B cell (primary cell): ENCODE data around the gene IFIT2. TPM values are rescaled to one million over a fixed set of nuclear protein-coding genes. Genes with fewer than 3 reads are reported as not detected.

Source experiments
- ATAC-seq: fragments of 200-7000 bp; cut with Tn5 transposase; one replicate; pipeline ENCODE4 v1.10.0; 2021; ENCODE audit warnings: low read depth, mild to moderate bottlenecking, moderate number of reproducible peaks, moderate library complexity
- CTCF ChIA-PET: fragments of 350-600 bp; sonication (Branson Sonifier 250); formaldehyde crosslinking; loops from one replicate; lab custom pipeline; 2021; ENCODE audit warnings: antibody characterized with exemption, inconsistent platforms; lab: Charles Lee
- POLR2A ChIA-PET: fragments of 350-600 bp; sonication (Branson Sonifier 250); formaldehyde crosslinking; loops from one replicate; lab custom pipeline; 2021; ENCODE audit warnings: antibody characterized with exemption; lab: Charles Lee
- DNase-seq: peaks from one replicate; pipeline ENCODE4 v3.0.0; 2013
- H2AFZ ChIP-seq: 2 replicates; pipeline ENCODE4 v1.6.1; 2012; ENCODE audit warnings: mild to moderate bottlenecking, low read depth, low read length; ENCODE audit not compliant: insufficient read depth, poor library complexity, severe bottlenecking
- H3K27ac ChIP-seq, 2 donors: 1 replicate in 1 of 2; 2 replicates in 1 of 2; pipeline ENCODE4 v1.5.1; 2012 to 2013; ENCODE audit warnings: low read length in 2 of 2, mild to moderate bottlenecking in 2 of 2, moderate library complexity in 1 of 2
- H3K27me3 ChIP-seq, 4 experiments: fragments of 200-600 bp in 1 of 4; sonication (generic) in 1 of 4; replicated peaks in 1 of 4; 1 replicate in 2 of 4; 2 replicates in 2 of 4; pipeline versions ENCODE4 v1.6.1 to v1.7.0; 2013 to 2016; ENCODE audit warnings: low read length in 3 of 4, mild to moderate bottlenecking in 2 of 4, mixed read lengths in 1 of 4, moderate library complexity in 1 of 4; ENCODE audit not compliant: insufficient read depth in 4 of 4, control insufficient read depth in 3 of 4; ENCODE audit errors: control extremely low read depth in 1 of 4
- H3K36me3 ChIP-seq, 2 experiments: replicated peaks in 1 of 2; 1 replicate in 1 of 2; 2 replicates in 1 of 2; pipeline versions ENCODE4 v1.6.1 to v1.7.1; 2013; ENCODE audit warnings: low read length in 1 of 2; ENCODE audit not compliant: insufficient read depth in 2 of 2, control insufficient read depth in 1 of 2; ENCODE audit errors: control extremely low read depth in 1 of 2, extremely low read depth in 1 of 2
- H3K4me1 ChIP-seq, 2 donors: fragments of 200-600 bp in 1 of 2; sonication (generic) in 1 of 2; 1 replicate in 1 of 2; 2 replicates in 1 of 2; pipeline versions ENCODE4 v1.5.1 to v1.6.1; 2013 to 2017; ENCODE audit warnings: low read length in 2 of 2; ENCODE audit not compliant: control insufficient read depth in 2 of 2, insufficient read depth in 2 of 2
- H3K4me2 ChIP-seq: replicated peaks from 2 replicates; pipeline ENCODE3; 2012; ENCODE audit warnings: mild to moderate bottlenecking, low read depth, low read length; ENCODE audit not compliant: poor library complexity, severe bottlenecking
- H3K4me3 ChIP-seq, 5 experiments: fragments of 200-600 bp in 1 of 5; sonication (generic) in 1 of 5; 1 replicate in 3 of 5; 2 replicates in 2 of 5; pipeline versions ENCODE4 v1.5.1 to v1.7.0; 2011 to 2016; ENCODE audit warnings: low read length in 4 of 5, mild to moderate bottlenecking in 4 of 5, low read depth in 2 of 5, control low read depth in 1 of 5, moderate library complexity in 1 of 5; ENCODE audit not compliant: insufficient read depth in 1 of 5; ENCODE audit errors: control extremely low read depth in 1 of 5, extremely low read depth in 1 of 5
- H3K79me2 ChIP-seq: fragments of 200-600 bp; sonication (generic); one replicate; pipeline ENCODE4 v1.6.0; 2016; ENCODE audit warnings: low read length; ENCODE audit not compliant: control insufficient read depth, insufficient read depth
- H3K9ac ChIP-seq: fragments of 200-600 bp; sonication (generic); 2 replicates; pipeline ENCODE4 v1.6.1; 2017; ENCODE audit warnings: mild to moderate bottlenecking, low read length, moderate library complexity
- H3K9me3 ChIP-seq, 3 donors: one replicate each; pipeline versions ENCODE4 v1.6.1 to v1.7.1; 2013; ENCODE audit warnings: low read length in 2 of 3; ENCODE audit not compliant: control insufficient read depth in 2 of 3, insufficient read depth in 1 of 3; ENCODE audit errors: control extremely low read depth in 1 of 3
- H4K20me1 ChIP-seq: 2 replicates; pipeline ENCODE4 v1.6.0; 2012; ENCODE audit warnings: mild to moderate bottlenecking, low read length; ENCODE audit not compliant: insufficient read depth, control insufficient read depth, poor library complexity, severe bottlenecking
- H3K27ac Mint-ChIP-seq: one replicate; pipeline ENCODE4 v1.8.0; 2021; ENCODE audit warnings: mixed read lengths
- H3K27me3 Mint-ChIP-seq: one replicate; pipeline ENCODE4 v1.8.0; 2021; ENCODE audit warnings: mixed read lengths
- H3K4me1 Mint-ChIP-seq: one replicate; pipeline ENCODE4 v1.8.0; 2021; ENCODE audit warnings: mixed read lengths
- H3K4me3 Mint-ChIP-seq: one replicate; pipeline ENCODE4 v1.8.0; 2021; ENCODE audit warnings: mixed read lengths
- H3K9me3 Mint-ChIP-seq: one replicate; pipeline ENCODE4 v1.8.0; 2022; ENCODE audit warnings: mixed read lengths; ENCODE audit not compliant: insufficient read depth
- CTCF ChIP-seq: fragments of 200-600 bp; IDR thresholded peaks from one replicate; pipeline ENCODE4 v1.8.0; 2022; ENCODE audit warnings: antibody characterized with exemption, mild to moderate bottlenecking
- EZH2 ChIP-seq: IDR thresholded peaks from 2 replicates; pipeline ENCODE4 v1.6.1; 2012; ENCODE audit warnings: borderline replicate concordance, low read depth, mild to moderate bottlenecking, moderate library complexity, low read length; ENCODE audit not compliant: insufficient read depth, poor library complexity, severe bottlenecking
- WGBS: methylation state at CpG from one replicate; pipeline ENCODE4 v1.1.5; 2013; ENCODE audit warnings: missing lambda C conversion rate; ENCODE audit not compliant: insufficient coverage; 5-methylcytosine and 5-hydroxymethylcytosine counted together
- intact Hi-C: fragments of 100-400 bp; cut with micrococcal nuclease; formaldehyde crosslinking; loops from one replicate; pipeline ENCODE4 v1.10.0; 2022
- polyA plus RNA-seq: library from polyadenylated mRNA; depleted of rRNA; stranded (reverse); fragments of >200 nt; gene quantifications from 2 replicates; pipeline ENCODE4 v1.2.3, GENCODE V29; 2012
- total RNA-seq, 2 donors: library from RNA; stranded (reverse); fragments of 120-200 nt in 1 of 2; gene quantifications; 1 replicate in 1 of 2; 2 replicates in 1 of 2; pipeline versions ENCODE4 v1.2.3 to v1.2.4, GENCODE V29; 2013 to 2022

IFIT2 gene
- total and polyA plus RNA-seq, 2 donors (not counting 1 experiment from before 2014, with no cell fraction given) = 3.6 to 12.4 TPM

DNA sequence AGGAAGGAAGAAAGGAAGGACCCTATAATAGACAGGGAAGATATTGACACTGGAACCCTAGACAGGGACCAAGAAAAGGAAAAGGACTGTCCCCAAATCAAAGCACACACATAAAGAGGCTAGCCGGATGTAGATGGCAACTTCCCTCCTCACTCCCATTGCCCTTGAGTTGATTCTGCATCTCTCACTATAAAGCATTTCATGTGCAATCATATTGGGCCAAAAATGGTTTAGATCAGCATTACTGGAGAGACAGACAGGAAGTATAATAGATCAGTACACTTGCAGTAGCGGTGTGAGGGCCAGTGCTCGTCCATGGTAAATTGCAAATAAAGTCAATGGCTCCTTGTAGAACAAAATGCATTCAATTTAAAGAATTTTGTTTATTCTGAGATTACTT is 34.4 kb downstream of the IFIT2 start:
- H3K4me1 ChIP-seq = peaks cover 25 to 38% of the 10 kb centered on the region in 2 donors
- peaks cover 27% of the 10 kb centered on the region for H3K79me2 ChIP-seq
- ChIA-PET POLR2A (no interaction called here), CTCF (no interaction called here)
- H3K4me3 ChIP-seq = no peak overlapping the region
- Mint-ChIP-seq H3K4me3 (no peak overlapping the region), H3K27me3 (no peaks in the 10 kb centered on the region), H3K9me3 (no peaks in the 10 kb centered on the region), H3K4me1 (peaks cover 32% of the 10 kb centered on the region), H3K27ac (no peak overlapping the region)
- DNase-seq (no peak), ATAC-seq (no peak)
- TF ChIP-seq CTCF = no peak
- no peak for TF ChIP-seq EZH2
- no peak overlapping the region for H3K27ac ChIP-seq
- no CpG with 5 or more reads among the region's 3 CpGs for WGBS
- H3K27me3 ChIP-seq = no peaks in the 10 kb centered on the region
- intact Hi-C loops = no loop called here
- no peak overlapping the region for H2AFZ ChIP-seq
- H3K4me2 ChIP-seq = no peak overlapping the region
- H3K9ac ChIP-seq = no peak overlapping the region
- H3K36me3 ChIP-seq = peaks cover 0 to 19% of the 10 kb centered on the region in 2 experiments
- no peaks in the 10 kb centered on the region for H4K20me1 ChIP-seq
- no peaks in the 10 kb centered on the region for H3K9me3 ChIP-seq

- no peaks in the 10 kb centered on the region for H3K9me3 ChIP-seq
- H3K27ac ChIP-seq = no peak overlapping the region
- Mint-ChIP-seq H3K27me3 (no peaks in the 10 kb centered on the region), H3K27ac (no peak overlapping the region), H3K4me3 (no peak overlapping the region), H3K9me3 (no peaks in the 10 kb centered on the region), H3K4me1 (peaks cover 21% of the 10 kb centered on the region)
- H3K4me1 ChIP-seq = peaks cover 18 to 26% of the 10 kb centered on the region in 2 donors
- intact Hi-C loops = no loop called here
- TF ChIP-seq EZH2 (no peak), CTCF (no peak)
- 86% methylated on average over 2 of the region's 6 CpGs for WGBS
- H3K4me2 ChIP-seq = no peak overlapping the region
- DNase-seq (no peak), ATAC-seq (no peak)
- CTCF ChIA-PET = interaction anchor here (1.6 kb wide), 1 partner anchor 32 kb away, joined by 3 read pairs; no protein-coding TSS in a partner anchor
- H4K20me1 ChIP-seq = no peaks in the 10 kb centered on the region
- H3K27me3 ChIP-seq = no peaks in the 10 kb centered on the region
- H3K9ac ChIP-seq = no peak overlapping the region
- POLR2A ChIA-PET = no interaction called here
- peaks cover 27% of the 10 kb centered on the region for H3K79me2 ChIP-seq
- no peak overlapping the region for H3K4me3 ChIP-seq
- peaks cover 0 to 19% of the 10 kb centered on the region in 2 experiments for H3K36me3 ChIP-seq
- no peak overlapping the region for H2AFZ ChIP-seq
These were observed 35.6 kb downstream of the IFIT2 start for GRCh38 chr10:89337484-89337883.
